ENCODE measurements around the gene YPEL2.
"Not testable (repeated sequence)": the region's sequence is repeated elsewhere in the genome, so short reads cannot be mapped to it uniquely, and the experiment has no call there.

YPEL2 gene, protein sequence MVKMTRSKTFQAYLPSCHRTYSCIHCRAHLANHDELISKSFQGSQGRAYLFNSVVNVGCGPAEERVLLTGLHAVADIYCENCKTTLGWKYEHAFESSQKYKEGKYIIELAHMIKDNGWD

DNA sequence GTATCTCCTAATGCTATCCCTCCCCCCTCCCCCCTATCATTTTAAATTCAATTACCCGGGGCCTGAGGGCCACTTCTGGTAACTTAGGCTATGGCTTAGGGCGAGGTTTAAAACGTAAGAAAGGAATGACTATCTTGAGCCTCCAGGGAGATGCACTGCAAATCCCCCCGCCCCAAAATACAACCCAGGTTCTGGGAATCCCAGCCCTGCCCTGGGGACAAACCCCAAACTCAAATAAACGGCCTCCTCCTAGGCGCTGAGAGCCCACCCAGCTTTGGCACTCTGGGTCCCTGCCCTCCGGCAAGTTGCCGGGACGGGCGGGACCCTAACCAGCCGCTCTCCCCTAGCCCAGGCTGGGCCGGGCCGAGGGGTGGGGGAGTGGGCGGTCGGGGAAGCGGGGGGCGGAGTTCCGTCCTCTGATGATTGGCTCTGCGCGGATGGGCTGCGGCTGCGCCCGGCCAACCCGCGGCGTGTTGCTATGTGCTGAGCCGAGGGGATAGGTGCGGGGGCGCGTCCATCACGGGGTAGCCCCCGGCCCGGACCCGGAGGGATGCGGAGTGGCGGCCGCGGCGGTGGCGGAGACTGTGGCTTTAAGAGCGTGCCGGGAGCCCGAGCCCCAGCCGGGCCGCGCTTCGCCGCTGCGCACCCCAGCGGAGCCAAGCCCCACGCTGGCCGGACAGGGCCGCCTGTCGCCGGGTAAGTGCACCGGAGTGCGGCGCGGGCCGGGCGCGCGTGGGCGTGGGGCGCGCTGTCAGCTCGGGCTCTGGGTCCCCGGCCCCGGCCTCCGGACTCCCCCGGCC, at the start of gene YPEL2:
Gene YPEL2 (plus strand): TSS at position 527 of the 800 bp plus-strand sequence. CDS start 21,755 bp downstream, outside the sequence.
- DNase-seq (ENCODE audit: extremely low spot score, insufficient read length, low read depth) (peak; percentile 96), FAIRE-seq (peak; percentile 67)

DNA sequence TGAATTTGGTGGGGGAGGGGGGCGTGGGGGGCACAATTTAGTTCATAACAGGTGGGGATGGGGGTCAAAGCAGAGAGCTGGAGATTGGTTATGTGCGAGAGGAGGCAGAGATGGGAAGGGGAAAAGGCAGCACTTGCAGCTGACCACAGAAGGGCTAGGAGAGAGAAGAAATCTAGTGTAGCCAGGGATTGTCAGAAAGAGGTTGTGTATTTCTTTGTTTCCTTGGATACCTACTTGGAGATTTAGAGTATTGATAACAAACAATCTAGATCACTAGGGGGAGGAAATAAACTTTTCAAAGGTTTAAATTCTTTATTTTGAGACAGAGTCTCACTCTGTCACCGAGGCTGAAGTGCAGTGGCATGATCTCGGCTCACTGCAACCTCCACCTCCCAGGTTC, 47.1 kb upstream of the YPEL2 start:
- DNase-seq (ENCODE audit: extremely low spot score, insufficient read length, low read depth) (no peak), FAIRE-seq (no peak)

DNA sequence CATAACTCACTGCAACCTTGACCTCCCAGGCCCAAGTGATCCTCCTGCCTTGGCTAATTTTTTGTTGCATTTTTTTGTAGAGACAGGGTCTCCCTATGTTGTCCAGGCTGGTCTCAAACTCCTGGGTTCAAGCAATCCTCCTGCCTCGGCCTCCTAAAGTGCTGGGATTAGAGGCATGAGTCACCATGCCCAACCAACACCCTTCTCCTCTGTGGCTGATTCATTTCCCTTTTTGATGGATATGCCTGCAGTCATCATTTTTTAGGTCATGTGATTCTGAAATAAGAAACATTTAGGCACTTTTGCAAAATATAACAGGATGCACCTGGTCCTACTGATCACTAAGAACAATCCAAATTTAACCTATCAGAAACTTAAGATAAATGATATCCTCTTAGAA, 44.0 kb upstream of the YPEL2 start:
- FAIRE-seq: no peak
- no peak for DNase-seq (ENCODE audit: extremely low spot score, insufficient read length, low read depth)

DNA sequence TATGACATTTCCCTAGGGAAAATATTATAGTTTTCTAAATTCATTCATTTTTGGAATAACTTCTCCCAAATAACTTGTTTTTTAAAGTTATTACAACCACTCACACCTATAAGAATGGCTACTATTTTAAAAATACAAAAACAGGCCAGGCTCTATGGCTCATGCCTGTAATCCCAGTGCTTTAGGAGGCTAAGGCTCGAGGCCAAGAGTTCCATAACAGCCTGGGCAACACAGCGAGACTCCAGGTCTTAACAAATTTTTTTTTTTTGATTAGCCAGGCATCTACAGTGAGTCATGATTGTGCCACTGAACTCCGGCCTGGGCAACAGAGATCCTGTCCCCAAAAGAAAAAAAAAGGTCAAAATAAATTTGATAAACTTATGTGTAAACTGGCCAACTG, 43.6 kb upstream of the YPEL2 start:
- DNase-seq (ENCODE audit: extremely low spot score, insufficient read length, low read depth) (no peak), FAIRE-seq (no peak)

DNA sequence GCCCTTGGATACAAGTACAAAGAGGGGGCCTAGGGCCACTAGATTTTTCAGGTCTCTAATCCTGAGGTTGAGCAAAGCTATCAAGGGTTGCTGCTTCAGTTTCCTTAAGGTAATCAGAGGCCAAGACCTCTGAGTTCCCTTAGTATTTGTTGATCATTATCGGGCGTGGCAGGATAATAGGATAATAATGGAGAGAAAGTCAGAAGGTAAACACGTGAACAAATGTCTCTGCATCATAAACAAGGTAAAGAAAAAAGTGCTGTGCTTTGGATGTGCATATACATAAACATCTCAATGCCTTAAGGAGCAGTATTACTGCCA, 41.5 kb upstream of the YPEL2 start:
- DNase-seq (ENCODE audit: extremely low spot score, insufficient read length, low read depth): no peak
- FAIRE-seq: no peak

DNA sequence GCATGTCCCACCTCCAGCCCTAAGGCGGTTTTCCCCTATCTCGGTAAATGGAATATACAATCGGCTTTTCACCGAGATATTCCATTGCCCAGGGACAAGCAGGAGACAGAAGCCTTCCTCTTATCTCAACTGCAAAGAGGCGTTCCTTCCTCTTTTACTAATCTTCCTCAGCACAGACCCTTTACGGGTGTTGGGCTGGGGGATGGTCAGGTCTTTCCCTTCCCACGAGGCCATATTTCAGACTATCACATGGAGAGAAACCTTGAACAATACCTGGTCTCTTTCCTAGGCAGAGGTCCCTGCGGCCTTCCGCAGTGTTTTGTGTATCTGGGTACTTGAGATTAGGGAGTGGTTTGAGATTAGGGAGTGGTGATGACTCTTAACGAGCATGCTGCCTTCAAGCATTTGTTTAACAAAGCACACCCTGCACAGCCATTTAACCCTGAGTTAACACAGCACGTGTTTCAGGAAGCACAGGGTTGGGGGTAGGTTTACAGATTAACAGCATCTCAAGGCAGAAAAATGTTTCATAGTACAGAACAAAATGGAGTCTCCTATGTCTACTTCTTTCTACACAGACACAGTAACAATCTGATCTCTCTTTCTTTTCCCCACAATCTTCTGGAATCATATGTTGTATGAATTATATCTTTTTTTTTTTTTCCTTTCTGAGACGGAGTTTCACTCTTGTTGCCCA, 41.0 kb upstream of the YPEL2 start:
- FAIRE-seq; DNase-seq (ENCODE audit: extremely low spot score, insufficient read length, low read depth): not testable (repeated sequence)

DNA sequence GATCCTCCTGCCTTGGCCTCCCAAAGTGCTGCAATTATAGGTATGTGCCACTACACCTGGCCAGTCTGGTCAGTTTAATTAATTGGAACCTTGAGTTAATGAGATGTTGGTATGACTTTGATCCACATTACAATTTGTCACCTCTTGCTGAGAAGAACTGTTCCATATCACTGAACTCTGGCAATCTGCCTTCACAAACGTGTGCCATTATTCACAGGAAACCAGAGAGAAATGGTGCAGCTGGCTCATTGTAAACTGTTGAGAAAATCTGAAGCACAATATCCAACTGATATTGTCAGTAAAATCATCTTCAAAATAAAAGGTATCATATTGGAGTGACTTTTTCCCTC, 39.3 kb upstream of the YPEL2 start:
- FAIRE-seq (no peak), DNase-seq (ENCODE audit: extremely low spot score, insufficient read length, low read depth) (no peak)

DNA sequence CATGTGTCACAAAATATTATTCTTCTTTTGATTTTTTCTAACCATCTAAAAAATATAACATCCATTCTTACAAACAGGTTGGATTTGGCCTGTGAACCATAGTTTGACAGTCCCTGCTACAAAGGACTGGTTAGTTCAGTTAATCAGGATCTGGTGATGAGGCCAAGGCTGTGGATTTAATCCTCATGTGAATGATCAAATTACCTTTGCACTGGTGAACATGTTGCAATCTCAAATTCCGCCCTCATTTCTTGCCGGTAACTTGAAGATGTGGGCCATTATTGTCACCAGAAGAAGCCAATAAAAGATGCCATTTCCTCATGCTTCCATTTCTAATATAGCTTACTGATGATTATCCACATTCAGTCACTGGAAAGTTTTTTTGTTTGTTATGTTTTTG, 35.3 kb upstream of the YPEL2 start:
- DNase-seq (ENCODE audit: extremely low spot score, insufficient read length, low read depth) (no peak), FAIRE-seq (no peak)

DNA sequence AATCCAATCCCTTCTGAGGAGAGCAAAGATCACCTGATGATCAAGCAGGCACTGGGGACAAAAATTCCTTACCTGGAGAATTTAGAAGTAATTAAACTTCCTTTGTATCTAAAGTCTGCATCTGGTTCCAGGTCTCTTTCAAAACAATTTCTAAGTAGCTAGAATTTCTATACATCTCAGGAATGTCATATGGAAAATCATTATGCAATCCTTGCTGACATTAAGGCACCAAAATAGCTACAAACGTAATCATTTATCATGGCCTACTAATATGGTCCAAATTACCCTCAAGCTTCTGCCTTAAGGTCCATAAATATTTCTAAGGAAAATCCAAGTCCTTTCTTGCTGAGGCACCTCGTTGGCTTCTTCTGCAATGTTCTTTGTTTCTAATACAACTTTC, 32.9 kb upstream of the YPEL2 start:
- FAIRE-seq (no peak), DNase-seq (ENCODE audit: extremely low spot score, insufficient read length, low read depth) (no peak)

DNA sequence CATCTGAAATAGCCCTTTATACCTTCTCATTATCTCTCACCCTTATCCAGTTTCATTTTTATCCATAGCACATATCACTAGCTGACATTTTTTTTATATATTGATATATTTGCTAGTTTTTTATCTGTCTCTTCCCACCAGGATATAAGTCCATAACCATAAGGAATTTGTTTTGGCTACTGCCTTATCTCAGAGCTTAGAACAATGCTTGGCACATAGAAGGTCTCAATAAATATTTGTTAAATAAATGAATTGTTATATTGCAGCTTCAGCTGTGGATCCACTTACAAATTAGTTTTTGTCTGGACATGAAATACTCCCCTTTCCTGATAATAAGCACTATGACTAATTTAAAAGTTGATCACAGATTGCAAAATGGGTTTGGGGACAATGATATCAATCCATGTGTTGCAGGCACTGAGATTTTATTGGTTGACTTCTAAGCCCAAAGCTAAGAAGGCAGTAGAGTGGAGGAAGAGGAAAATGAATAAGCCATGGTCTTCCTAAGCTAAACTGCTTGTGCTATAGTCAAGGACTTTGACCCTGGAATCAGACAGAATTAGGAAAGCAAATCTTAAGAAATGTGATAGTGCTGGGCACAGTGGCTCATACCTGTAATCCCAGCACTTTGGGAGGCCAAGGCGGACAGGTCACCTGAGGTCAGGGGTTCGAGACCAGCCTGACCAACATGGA, 31.9 kb upstream of the YPEL2 start:
- DNase-seq (ENCODE audit: extremely low spot score, insufficient read length, low read depth) (no peak), FAIRE-seq (no peak)

DNA sequence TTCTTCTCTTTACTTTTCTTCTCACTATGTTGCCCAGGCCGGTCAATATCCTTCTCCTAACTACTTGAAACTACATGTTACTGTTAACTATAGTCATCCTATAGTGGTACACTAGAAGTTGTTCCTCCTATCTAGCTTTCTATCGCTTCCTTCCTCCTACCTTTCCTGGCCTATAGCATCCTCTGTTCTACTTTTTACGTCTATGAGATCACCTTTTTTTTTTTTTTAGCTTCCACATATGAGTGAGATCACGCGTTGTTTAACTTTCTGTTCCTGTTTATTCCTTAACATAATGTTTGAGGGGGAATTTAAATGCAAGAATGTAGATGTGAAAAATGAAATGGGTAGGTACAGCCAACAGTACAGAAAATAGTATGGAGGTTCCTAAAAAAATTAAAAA, 30.5 kb upstream of the YPEL2 start:
- FAIRE-seq: no peak
- no peak for DNase-seq (ENCODE audit: extremely low spot score, insufficient read length, low read depth)

DNA sequence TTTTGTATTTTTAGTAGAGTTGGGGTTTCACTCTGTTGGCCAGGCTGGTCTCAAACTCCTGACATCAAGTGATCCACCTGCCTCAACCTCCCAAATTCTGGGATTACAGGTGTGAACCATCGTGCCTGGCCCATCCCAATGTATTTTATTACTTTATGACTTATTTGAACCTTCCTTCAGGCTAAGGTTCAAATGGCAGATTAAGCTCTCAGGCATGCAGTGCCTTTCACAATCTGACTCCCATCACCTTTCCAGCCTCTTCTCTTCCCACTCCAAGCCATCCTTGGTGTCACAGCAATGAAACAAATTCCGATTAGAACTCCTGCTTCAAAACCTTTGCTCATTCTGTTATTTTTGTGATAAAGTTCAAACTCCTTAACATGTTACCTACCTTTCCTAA, 26.6 kb upstream of the YPEL2 start:
- no peak for DNase-seq (ENCODE audit: extremely low spot score, insufficient read length, low read depth)
- FAIRE-seq: no peak

DNA sequence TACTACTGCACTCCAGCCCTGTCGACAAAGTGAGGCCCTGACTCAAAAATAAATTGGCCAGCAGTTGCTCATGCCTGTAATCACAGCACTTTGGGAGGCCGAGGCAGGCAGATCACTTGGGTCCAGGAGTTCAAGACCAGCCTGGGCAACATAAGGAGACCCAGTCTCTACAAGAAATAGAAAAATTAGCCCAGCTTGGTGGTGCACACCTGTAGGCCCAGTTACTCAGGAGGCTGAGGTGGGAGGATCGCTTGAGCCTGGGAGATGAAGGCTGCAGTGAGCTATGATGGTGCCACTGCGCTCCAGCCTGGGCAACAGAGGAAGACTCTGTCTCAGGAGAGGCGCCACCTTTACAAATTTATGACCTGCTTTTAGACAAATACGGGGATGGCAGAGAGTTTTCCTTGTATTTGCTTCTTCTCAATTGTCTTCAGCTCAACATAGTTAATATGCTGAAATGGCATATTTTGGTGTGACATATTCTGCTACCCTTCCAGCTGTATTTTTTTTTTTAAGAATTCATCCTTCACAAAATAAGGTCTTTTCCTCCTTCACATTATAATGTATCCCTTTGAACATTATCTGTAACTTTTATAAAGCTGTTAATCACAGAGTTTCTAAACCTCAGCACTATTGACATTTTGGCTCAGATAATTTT, 21.1 kb upstream of the YPEL2 start:
- DNase-seq (ENCODE audit: extremely low spot score, insufficient read length, low read depth): no peak
- FAIRE-seq: no peak

DNA sequence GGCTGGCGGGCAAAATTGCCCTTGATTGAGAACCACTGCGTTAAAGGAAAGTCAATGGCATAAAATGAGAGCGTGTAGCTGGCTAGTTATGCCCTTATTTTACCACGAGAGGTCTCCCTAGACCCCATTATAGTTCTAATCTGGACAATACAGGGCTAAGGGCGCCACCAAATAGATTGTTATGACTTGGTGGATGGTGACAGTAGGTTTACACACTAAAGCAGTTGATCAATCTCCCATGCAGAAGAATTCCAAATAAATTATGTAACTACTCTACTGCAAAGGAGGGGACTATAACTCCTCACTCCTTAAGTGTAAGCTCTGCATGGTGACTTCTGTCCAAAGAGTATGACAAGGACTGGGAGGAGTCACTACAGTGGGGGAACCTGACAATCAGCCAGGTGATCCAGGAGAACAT, 20.4 kb upstream of the YPEL2 start:
- FAIRE-seq: peak; percentile 73

DNA sequence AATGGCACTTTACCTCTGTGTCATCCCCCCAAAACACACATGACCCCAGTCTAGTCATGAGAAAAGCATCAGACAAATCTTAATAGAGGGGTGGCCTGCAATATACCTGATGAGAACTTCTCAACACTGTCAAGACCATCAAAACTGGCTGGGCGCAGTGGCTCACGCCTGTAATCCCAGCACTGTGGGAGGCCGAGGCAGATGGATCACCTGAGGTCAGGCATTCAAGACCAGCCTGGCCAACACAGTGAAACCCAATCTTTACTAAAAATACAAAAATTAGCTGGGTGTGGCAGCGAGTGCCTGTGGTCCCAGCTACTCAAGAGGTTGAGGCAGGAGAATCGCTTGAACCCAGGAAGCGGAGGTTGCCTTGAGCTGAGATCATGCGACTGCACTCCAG, 19.9 kb upstream of the YPEL2 start:
- not testable (repeated sequence) for DNase-seq (ENCODE audit: extremely low spot score, insufficient read length, low read depth); FAIRE-seq

More for the DNA sequence above, 20.4 kb upstream of the YPEL2 start:
- DNase-seq (ENCODE audit: extremely low spot score, insufficient read length, low read depth): no peak

DNA sequence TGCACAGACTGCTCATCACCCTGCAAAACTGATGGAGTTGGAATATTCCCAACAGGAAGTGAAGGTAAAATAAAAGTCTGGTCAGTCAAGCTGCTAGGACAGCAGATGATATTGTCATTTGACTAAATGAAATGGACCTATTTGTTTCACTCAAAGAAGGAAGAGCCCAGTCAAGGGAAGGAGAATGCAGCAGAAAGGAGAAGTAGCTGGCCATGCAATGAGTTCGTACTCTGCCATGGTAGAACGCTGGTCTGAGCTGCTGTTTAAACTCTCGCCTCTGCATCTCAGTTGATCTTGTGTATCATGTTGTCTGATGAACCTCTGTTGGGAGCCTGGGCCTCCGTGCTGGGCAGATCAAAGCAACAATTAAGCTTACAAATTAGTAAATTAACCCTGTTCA, 15.6 kb upstream of the YPEL2 start:
- FAIRE-seq: no peak

DNA sequence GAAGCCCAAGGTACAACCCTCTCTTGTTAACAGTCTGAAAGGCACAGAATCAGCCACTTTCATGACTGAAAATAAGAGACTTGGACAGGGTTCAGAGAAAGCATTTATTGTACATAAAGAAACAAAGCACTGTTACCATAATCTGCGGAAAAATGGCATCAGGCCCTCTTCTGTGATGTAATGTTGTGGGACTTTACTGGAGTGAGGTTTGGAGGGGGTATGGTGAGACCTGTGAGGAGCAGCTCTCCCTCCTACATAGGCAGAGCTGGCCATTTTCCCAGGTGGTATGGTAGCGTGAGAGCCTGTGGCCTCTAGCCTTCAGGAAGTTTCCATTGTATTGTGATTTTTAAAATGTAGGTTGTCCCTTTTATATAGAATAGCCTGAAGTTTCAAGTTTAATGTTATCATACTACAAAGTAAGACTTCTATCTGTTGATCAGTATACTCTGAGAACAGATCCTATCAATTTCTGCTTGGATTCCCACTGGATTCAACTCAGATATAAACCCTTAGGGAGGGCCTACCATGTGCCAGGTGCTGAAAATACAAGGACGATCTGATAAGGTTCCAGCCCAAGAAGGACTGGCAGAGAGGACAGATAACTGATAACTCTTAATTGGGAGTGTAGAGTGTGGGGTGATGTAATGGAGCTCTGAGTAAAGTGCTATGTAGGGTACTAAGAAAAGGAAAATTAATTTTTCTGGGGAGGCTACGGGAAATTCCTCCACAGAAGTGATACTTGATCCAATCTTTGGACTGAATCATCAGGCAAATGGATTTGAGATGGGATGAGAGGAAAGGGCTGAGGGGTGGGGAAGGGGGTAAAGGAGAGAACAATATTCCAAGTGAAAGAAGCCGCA, 4.1 kb upstream of the YPEL2 start:
- FAIRE-seq (no peak), DNase-seq (ENCODE audit: extremely low spot score, insufficient read length, low read depth) (no peak)

More for the DNA sequence above, 15.6 kb upstream of the YPEL2 start:
- DNase-seq (ENCODE audit: extremely low spot score, insufficient read length, low read depth): no peak

DNA sequence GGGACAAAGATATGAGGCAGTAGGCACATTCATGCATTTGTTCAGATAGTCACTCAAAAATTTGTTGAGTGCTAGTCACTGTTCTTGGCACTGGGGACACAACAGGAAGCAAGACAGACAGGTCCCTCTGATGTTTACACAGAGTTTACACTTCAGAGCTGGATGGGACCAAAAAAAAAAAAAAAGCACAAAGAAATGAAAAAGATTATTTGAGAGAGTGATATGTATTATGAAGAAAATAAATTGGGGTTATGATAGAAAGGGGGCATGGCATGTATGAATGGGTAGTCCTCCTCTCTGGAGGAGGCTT, 3.5 kb upstream of the YPEL2 start:
- no peak for FAIRE-seq
- no peak for DNase-seq (ENCODE audit: extremely low spot score, insufficient read length, low read depth)

DNA sequence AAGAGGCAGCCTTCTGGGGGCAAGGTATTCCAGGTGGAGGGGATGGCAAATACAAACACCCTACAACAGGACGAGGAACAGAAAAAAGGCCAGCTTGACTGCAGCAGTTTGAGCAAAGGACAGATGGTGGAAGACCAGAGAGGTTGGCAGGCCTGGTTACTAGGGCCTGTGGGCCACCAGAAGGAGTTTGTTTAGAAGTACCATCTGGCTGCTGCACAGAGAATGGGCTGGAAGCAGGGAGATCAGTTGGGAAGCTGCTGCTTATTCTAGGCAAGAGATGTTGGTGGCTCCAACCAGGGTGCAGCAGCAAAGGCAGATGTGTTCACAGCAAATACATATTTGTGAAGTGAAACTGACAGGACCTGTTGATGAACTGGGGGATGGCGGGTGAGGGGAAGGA, 2.9 kb upstream of the YPEL2 start:
- DNase-seq (ENCODE audit: extremely low spot score, insufficient read length, low read depth) (no peak), FAIRE-seq (no peak)
